Stimulated activated CD8-positive, alpha-beta memory T cell treated with anti-CD3 and anti-CD28 coated beads, Interleukin-7, amount 100 ng/mL, for 1 hour (primary cell): ENCODE results near the gene SGCD.

Experiments used
- DNase-seq, 2 donors: peaks; one replicate each; pipeline ENCODE4 v3.0.0-alpha.2; 2020; ENCODE audit warnings: low read depth in 2 of 2

Gene SGCD

GRCh38 chr5:156456857-156457256 lies 129.9 kb downstream of the SGCD start:
- DNase-seq: no peak

GRCh38 chr5:156459812-156460385 lies 132.9 kb downstream of the SGCD start:
- DNase-seq: no peak

GRCh38 chr5:156460471-156460870 lies 133.5 kb downstream of the SGCD start:
- no peak for DNase-seq

GRCh38 chr5:156466871-156467270 lies 139.9 kb downstream of the SGCD start:
- no peak for DNase-seq

- no peak for DNase-seq
Observed at GRCh38 chr5:156469636-156470035, 142.7 kb downstream of the SGCD start.

GRCh38 chr5:156471893-156472292 lies 144.9 kb downstream of the SGCD start:
- no peak for DNase-seq

- DNase-seq: no peak
Observed at GRCh38 chr5:156473269-156473908, 146.4 kb downstream of the SGCD start.

- no peak for DNase-seq
Observed at GRCh38 chr5:156474251-156474650, 147.3 kb downstream of the SGCD start.

GRCh38 chr5:156475182-156476157 lies 148.5 kb downstream of the SGCD start:
- no peak for DNase-seq

- no peak for DNase-seq
Observed at GRCh38 chr5:156476158-156476551, 149.2 kb downstream of the SGCD start.

- no peak for DNase-seq
Observed at GRCh38 chr5:156476678-156477077, 149.7 kb downstream of the SGCD start.

- DNase-seq: no peak
Observed at GRCh38 chr5:156477196-156477595, 150.2 kb downstream of the SGCD start.

GRCh38 chr5:156479849-156480248 lies 152.9 kb downstream of the SGCD start:
- no peak for DNase-seq

- no peak for DNase-seq
Observed at GRCh38 chr5:156481741-156482140, 154.8 kb downstream of the SGCD start.

GRCh38 chr5:156482818-156483217 lies 155.9 kb downstream of the SGCD start:
- no peak for DNase-seq

GRCh38 chr5:156486394-156487238 lies 159.7 kb downstream of the SGCD start:
- DNase-seq: no peak

- DNase-seq: no peak
Observed at GRCh38 chr5:156491766-156492165, 164.8 kb downstream of the SGCD start.

- DNase-seq: no peak
Observed at GRCh38 chr5:156496291-156496690, 169.3 kb downstream of the SGCD start.

GRCh38 chr5:156497804-156498208 lies 170.8 kb downstream of the SGCD start:
- no peak for DNase-seq

- no peak for DNase-seq
Observed at GRCh38 chr5:156498226-156498980, 171.4 kb downstream of the SGCD start.

GRCh38 chr5:156500755-156501154 lies 173.8 kb downstream of the SGCD start:
- DNase-seq: no peak
